ENCODE data around the gene GPR42. TPM values are rescaled to one million over a fixed set of nuclear protein-coding genes. Genes with fewer than 3 reads are reported as not detected.

GPR42 gene
- total RNA-seq, 1 experiment from 2014 or later = not detected

DNA sequence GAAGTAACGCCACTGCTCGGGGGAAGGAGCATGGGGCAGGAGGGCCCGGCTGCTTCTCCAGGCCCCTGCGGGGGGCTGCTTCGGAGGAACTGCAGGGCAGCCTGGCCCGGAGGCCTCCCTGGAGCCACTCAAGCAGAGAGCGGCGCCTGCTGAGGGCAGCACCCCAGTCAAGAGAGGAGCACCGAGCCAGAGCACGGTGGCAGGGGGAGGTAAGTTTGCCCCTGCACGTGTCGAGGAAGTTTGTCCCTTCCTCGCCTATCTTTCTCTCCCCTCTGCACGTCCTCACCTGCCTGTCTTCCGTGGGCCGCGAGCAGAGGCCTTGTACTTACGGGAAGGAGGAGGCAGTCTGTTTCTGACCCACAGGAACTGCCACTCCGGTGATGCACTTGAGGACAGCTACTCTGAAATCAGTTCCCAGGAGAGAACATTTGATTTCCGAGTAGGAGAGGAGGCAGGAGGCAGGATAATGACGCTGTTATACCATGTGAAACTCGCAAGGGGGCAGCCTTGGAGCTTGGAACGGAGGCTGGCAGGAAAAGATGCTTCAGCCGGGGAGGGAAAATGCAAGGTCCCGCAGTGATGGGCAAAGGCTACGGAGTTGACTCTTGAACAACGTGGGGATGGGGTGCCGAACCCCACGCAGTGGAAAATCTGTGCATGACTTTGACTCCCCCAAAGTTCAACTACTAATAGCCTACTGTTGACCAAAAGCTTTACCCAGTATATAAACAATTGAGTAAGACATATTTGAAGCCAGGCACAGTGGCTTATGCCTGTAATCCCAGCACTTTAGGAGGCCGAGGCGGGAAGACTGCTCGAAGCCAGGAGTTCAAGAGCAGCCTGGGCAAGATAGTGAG lies 18.2 kb upstream of the GPR42 start:
- intact Hi-C loops (cut with micrococcal nuclease) = loop anchor here (1.0 to 10.0 kb wide), 3 partner anchors 88 to 143 kb away; partner anchors contain the start of gene USF2
- peak; percentile 79 for DNase-seq (ENCODE audit: unreplicated experiment)
- Mint-ChIP-seq H3K27ac (ENCODE audit: low read depth, unreplicated experiment) (no peak overlapping the region), H3K4me1 (ENCODE audit: insufficient read depth, unreplicated experiment) (peaks cover 4% of the 10 kb centered on the region), H3K36me3 (ENCODE audit: insufficient read depth, unreplicated experiment) (no peaks in the 10 kb centered on the region), H3K4me3 (ENCODE audit: unreplicated experiment) (no peak overlapping the region), H3K9me3 (ENCODE audit: unreplicated experiment) (no peaks in the 10 kb centered on the region), H3K27me3 (ENCODE audit: insufficient read depth, unreplicated experiment) (peaks cover 33% of the 10 kb centered on the region)
- TF ChIP-seq, protein P1, sequence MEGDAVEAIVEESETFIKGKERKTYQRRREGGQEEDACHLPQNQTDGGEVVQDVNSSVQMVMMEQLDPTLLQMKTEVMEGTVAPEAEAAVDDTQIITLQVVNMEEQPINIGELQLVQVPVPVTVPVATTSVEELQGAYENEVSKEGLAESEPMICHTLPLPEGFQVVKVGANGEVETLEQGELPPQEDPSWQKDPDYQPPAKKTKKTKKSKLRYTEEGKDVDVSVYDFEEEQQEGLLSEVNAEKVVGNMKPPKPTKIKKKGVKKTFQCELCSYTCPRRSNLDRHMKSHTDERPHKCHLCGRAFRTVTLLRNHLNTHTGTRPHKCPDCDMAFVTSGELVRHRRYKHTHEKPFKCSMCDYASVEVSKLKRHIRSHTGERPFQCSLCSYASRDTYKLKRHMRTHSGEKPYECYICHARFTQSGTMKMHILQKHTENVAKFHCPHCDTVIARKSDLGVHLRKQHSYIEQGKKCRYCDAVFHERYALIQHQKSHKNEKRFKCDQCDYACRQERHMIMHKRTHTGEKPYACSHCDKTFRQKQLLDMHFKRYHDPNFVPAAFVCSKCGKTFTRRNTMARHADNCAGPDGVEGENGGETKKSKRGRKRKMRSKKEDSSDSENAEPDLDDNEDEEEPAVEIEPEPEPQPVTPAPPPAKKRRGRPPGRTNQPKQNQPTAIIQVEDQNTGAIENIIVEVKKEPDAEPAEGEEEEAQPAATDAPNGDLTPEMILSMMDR (IDR thresholded peaks at IDR 0.05; ENCODE audit: unreplicated experiment) = peak; percentile 79
- BruUV-seq (replicated peaks) = no TSS peak
- CTCF ChIA-PET = interaction anchor here (0.6 to 7.1 kb wide), 43 partner anchors 8 to 596 kb away, joined by 3 to 143 read pairs (median 4); partner anchors contain the start of gene DMKN
- POLR2A ChIA-PET = interaction anchor here (1.7 kb wide), 2 partner anchors 116 to 142 kb away, joined by 6 to 14 read pairs; no protein-coding TSS in a partner anchor

DNA sequence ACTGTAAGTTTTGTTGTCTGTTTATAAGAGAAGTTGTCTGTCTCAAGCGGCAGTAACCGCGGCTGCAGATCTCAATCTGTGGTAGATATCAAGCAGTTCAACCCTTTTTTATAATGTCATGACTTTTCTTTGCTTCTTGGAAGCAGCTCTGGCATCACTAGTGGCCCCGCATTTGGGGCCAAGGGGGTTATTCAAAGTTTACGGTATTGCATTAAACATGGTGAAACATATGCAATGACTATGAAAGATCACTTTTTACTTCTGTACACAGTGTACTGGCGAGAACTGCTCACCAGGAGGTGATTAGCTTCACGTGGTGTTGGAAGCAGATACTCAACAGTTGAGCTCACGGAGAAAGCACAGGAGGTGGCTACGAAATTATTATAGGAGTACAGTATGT lies 17.2 kb upstream of the GPR42 start:
- intact Hi-C loops (cut with micrococcal nuclease) = loop anchor here (10.0 kb wide), 1 partner anchor 89 kb away; the partner anchor contains the start of gene USF2
- POLR2A ChIA-PET = interaction anchor here (1.7 kb wide), 2 partner anchors 115 to 142 kb away, joined by 6 to 14 read pairs; no protein-coding TSS in a partner anchor
- H3K36me3 Mint-ChIP-seq (ENCODE audit: insufficient read depth, unreplicated experiment) = no peaks in the 10 kb centered on the region

DNA sequence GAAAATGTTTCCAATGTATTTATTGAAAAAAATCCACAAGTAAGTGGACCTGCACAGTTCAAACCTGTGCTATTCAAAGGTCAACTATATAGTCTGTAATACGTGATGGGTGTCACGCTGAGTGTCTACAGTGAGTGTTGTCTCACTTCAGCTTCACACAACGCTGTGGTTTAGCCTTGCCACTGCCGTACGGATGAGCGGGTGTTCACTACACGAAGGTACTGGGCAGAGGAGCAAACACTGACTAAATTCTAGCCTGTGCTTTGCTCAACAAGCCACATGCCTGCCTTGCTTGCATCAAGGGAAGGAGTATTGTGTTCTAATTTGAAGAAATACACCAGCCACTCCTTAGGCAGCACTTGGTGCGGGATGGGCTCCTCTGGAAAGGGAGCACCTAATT lies 16.0 kb upstream of the GPR42 start:
- TF ChIP-seq, protein P1 (IDR thresholded peaks at IDR 0.05; ENCODE audit: unreplicated experiment) = no peak
- H3K27me3 Mint-ChIP-seq (ENCODE audit: insufficient read depth, unreplicated experiment) = peaks cover 37% of the 10 kb centered on the region
- BruUV-seq (replicated peaks) = no TSS peak

More for the DNA sequence above, 17.2 kb upstream of the GPR42 start:
- Mint-ChIP-seq H3K4me3 (ENCODE audit: unreplicated experiment) (no peak overlapping the region), H3K9me3 (ENCODE audit: unreplicated experiment) (no peaks in the 10 kb centered on the region), H3K4me1 (ENCODE audit: insufficient read depth, unreplicated experiment) (peaks cover 10% of the 10 kb centered on the region), H3K27ac (ENCODE audit: low read depth, unreplicated experiment) (no peak overlapping the region), H3K27me3 (ENCODE audit: insufficient read depth, unreplicated experiment) (peaks cover 36% of the 10 kb centered on the region)
- TF ChIP-seq, protein P1 (IDR thresholded peaks at IDR 0.05; ENCODE audit: unreplicated experiment) = no peak
- DNase-seq (ENCODE audit: unreplicated experiment) = no peak
- CTCF ChIA-PET = interaction anchor here (0.6 to 7.1 kb wide), 39 partner anchors 9 to 523 kb away, joined by 3 to 143 read pairs (median 5); partner anchors contain the start of gene DMKN
- no TSS peak for BruUV-seq (replicated peaks)

More for the DNA sequence above, 16.0 kb upstream of the GPR42 start:
- Mint-ChIP-seq H3K4me1 (ENCODE audit: insufficient read depth, unreplicated experiment) (peaks cover 10% of the 10 kb centered on the region), H3K27ac (ENCODE audit: low read depth, unreplicated experiment) (no peak overlapping the region), H3K36me3 (ENCODE audit: insufficient read depth, unreplicated experiment) (no peaks in the 10 kb centered on the region), H3K9me3 (ENCODE audit: unreplicated experiment) (no peaks in the 10 kb centered on the region), H3K4me3 (ENCODE audit: unreplicated experiment) (no peak overlapping the region)
- no peak for DNase-seq (ENCODE audit: unreplicated experiment)
- intact Hi-C loops (cut with micrococcal nuclease) = loop anchor here (10.0 kb wide), 1 partner anchor 90 kb away; the partner anchor contains the start of gene USF2
- ChIA-PET POLR2A (no interaction called here), CTCF (interaction anchor here (1.2 to 7.1 kb wide), 3 partner anchors 10 to 141 kb away, joined by 3 to 143 read pairs (median 49); no protein-coding TSS in a partner anchor)
